NCI-H446 treated with DMSO at 0.1 percent for 48 hours (cell line): ENCODE data around the gene CAPRIN1.

Source experiments
- DNase-seq: peaks from one replicate; lab custom pipeline; 2025; lab: John Stamatoyannopoulos, UW

The CAPRIN1 gene

DNA sequence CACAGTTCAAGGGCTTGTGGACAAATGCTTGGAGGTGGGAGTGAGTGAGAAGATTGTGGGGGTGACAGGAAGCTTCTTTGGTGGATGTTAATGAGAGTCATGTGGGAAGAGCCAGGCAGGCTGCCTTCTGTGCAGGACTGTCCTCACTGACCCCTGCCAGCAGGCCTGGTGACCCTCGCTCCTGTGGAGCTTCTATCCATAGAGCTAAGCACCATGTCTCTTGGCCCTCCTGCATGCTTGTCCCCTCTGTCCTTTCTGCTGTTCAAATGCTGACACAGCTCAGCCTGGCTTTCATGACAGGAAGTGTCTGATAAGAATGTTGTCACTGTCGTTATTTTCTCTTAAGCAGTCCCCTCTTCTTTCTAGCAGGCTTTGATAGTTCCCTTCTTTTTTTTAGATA, 91.5 kb downstream of the CAPRIN1 start:
- no peak for DNase-seq

DNA sequence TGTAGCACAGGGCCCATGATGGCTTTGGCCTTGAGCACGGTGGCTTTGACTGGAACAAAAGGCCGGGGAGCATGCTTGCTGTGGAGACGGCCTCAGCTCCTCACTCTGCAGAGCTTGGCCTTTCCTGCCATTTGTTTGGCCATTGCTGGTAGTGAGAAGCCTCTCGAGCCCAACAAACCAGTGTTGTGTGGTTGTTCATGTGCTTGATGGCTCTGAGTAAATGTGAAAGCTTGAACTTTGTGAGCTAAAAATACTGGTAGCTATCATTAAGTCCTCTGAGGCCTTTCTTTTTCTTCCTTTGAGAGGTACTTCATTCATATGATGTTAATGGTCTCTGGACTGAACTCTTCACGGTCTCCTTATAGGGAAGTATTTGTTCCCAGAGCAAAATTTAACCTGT, 93.5 kb downstream of the CAPRIN1 start:
- no peak for DNase-seq

DNA sequence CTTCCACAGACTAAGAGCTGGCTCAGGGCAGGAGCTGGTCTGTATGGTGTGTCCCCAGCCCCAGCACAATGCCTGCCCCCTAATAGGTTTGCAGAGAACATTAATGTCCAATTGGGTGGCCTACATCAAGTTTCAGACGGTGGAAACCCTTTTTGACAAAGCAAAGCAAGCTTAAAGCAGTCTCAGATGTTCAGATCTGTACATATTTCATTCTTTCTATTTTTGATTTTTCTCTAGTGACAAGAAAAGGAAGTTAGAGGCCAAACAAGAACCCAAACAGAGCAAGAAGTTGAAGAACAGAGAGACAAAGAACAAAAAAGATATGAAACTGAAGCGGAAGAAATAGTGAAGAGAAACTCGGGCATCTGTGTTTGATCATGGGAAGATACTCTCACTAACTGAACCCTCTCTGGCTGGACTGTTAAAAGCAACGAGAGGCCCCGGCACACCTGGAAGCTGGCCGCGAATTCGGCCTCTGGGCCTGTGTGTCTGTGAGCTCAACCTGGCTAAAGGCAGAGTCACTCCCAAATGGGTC, 94.4 kb downstream of the CAPRIN1 start:
- no peak for DNase-seq

DNA sequence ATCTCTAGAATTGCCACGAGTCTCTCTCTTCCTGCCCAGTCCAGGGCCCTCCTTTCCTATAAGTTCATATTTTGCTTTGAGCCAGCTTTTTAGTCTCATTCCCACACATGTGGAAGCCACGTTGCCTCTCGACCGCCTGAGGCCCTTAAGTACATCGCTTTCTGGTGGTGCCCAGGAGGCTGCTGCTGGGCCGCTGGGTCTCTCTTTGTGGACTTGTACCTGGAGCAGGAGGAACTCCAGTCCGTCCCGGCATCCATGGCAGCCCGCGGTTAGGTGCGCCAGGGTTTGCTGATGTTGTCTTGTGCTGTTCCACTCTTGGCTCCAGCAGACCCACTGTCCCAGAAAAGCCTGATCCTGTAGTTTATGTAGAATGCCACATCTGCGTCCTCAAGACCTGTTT, 94.9 kb downstream of the CAPRIN1 start:
- DNase-seq, result no peak

DNA sequence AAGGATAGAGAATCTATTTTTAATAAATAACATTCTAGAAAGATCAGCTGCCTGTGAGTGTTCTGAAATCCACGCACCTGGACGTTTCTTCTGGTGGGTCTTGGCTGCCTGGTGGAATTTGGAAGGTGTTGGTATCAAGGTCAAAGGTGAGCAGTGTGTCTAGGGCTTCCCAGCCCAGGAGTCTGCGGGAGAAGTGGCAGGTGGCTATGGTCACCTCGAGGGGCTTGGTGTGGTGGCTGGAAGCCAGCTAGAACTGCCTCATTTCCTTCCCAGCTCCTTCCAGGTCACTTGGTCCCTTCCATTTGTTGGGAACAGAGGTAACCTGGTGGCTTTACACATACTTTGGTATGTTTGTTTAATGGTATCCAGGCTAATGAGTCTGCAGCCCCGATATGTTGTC, 95.3 kb downstream of the CAPRIN1 start:
- no peak for DNase-seq

DNA sequence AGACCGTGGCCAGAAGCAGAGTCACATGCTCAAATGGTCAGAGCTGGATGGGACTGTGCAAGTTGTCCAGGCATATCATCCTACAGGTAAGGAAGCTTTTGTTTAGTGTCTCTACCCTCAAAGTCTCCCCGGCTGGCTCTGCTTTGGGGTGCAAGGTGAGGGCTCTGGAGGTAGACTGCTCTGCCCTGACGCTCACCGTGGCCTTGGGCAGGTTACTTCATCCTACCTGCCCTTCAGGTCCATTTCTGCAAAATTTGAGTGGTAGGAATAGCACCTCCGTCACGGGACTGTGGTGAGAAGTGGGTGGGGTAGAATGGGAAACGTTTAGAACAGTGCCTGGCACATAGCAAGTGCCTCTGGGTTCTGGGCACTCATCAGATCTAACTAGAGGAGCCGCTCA, 96.0 kb downstream of the CAPRIN1 start:
- no peak for DNase-seq

DNA sequence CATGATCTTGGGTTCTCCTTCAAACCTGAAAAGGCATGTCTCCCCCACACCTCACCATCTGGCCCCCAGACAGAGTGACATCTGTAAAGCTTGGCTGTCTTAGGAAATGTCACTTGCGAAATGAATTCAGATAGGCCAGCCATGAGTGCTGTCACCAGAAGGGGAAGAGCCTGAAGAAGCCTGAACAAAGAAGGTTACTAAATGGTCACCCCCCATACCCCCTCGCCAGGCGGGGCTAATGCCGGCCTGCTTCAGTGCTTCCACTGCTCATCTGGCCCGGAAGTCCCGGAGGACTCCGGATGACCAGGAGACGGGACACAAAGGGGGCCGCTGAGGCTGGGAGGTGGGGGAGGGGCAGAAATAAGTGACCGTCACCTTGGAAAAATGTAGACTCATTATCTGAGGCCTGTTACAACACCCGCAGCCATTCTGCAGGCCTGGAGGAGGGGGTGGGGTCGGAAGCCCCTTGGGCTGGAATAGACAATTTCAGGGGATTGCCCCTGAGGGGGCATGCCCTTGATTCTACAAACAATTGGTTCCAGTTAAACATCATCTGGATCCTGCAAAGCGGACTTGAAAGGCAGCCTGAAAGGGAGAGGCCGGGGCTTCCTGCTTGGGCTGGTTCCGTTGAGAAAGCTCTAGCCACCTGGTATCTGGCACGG, 97.1 kb downstream of the CAPRIN1 start:
- DNase-seq, result no peak

DNA sequence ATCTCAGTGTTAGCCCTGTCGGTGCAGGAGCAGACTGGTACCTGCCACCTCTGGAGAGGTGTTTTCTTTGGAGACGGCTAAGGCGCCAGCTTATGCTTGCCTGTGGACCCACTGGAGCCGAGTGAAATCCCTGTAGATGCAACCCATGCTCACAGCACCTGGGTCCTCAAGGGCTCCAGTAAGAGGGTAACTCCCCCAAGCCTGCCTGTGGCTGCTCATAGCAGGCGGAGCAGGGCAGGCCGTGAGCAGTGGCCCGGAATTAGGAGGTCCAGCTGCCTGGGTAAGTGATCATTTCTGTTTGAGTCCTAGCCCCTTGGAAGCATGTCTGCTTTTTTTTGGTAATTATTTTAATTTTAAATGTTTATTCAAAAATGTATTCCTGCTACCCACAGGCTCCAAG, 97.7 kb downstream of the CAPRIN1 start:
- DNase-seq, result no peak

DNA sequence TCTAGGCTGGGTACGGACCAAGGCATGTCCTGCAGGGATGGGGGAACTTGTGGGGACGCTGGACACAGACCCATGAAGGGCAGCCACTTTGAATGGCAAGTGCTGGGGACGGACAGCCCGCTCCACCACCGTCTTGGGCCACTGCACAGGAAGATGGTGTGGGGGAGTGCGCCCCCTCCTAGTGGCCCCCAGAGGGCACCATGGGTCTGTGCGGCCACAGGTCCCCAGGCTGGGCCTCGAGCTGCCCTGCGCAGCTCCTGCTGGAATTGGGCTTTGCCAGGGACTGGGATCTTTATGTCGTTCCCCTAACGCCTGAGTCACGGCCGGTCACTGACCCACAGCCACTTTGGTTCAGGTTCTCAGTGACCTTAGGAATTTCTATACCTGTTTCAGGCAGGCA, 98.3 kb downstream of the CAPRIN1 start:
- no peak for DNase-seq

DNA sequence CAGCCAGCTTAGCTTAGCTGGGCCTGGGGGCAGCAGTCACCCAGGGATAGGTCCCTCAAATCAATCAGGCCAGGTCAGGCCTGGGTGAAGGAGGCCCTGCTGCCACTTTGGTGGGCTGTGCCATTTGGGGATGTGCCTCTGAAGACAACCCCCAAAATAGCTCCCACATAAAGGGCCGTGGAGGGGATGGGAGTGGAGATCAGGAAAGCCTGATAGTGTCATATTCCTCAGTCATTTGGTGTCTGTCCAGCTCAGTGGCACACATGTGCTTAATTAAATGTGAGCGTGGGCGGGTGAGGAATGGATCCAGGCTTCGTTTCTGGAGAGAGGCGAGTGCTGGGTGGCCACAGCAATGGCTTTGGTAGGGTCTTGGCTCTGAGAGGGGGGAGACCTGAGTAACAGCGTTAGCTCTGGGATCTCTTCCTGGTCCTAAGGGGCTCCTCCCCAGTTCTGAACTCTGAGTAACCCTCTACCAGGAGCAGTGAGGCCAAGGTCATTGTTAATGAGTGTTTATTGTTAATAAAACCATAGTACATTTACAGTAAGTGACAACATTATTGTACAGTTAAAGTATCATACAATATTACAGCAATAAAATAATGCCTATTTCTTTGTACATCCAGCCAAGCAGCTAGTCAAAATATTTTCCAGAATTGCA, 99.1 kb downstream of the CAPRIN1 start:
- DNase-seq, result no peak
